GM21526 (cell line): Measurements from ENCODE around the gene ELP2.

Experiments used
- ATAC-seq: cut with Tn5 transposase; IDR thresholded peaks from one replicate; pipeline ENCODE4 v1.9.1; 2021; ENCODE audit warnings: moderate library complexity; ENCODE audit not compliant: unreplicated experiment, low FRiP score

Gene ELP2

GRCh38 chr18:36212301-36213171 is 82.8 kb downstream of the ELP2 start:
- ATAC-seq, result no peak

GRCh38 chr18:36214811-36215210 is 85.1 kb downstream of the ELP2 start:
- ATAC-seq, result no peak

DNA sequence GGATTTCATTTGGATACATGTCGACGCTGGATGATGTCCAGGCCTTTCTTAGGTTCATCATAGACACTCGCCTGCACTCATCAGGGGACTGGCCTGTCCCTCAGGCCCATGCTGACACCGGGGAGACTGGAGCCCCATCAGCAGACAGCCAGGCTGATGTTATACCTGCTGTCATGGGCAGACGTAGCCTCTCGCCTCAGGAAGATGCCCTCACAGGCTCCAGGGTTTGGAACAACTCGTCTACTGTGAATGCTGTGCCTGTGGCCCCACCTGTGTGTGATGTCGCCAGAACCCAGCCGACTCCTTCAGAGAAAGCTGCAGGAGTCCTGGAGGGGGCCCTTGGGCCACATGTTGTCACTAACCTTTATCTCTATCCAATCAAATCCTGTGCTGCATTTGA is 85.9 kb downstream of the ELP2 start:
- ATAC-seq, result no peak

- no peak for ATAC-seq
These were observed 87.6 kb downstream of the ELP2 start for GRCh38 chr18:36217348-36217747.

GRCh38 chr18:36229188-36229587 is 99.5 kb downstream of the ELP2 start:
- no peak for ATAC-seq
